NCI-H524 (cell line): Measurements from ENCODE around the gene SLC25A33.
"Not testable (repeated sequence)": the region's sequence is repeated elsewhere in the genome, so short reads cannot be mapped to it uniquely, and the experiment has no call there.

Source experiments
- DNase-seq, 2 experiments: peaks; one replicate each; lab custom pipeline; 2025; lab: John Stamatoyannopoulos, UW

SLC25A33 gene

GRCh38 chr1:9539829-9540550 is 725 bp downstream of the SLC25A33 start:
- DNase-seq, result peak; percentile 15 to 39

GRCh38 chr1:9542430-9542829 is 3.2 kb downstream of the SLC25A33 start:
- no peak for DNase-seq

- no peak for DNase-seq
Observed at GRCh38 chr1:9544926-9545325, 5.7 kb downstream of the SLC25A33 start.

GRCh38 chr1:9549955-9550546 is 10.8 kb downstream of the SLC25A33 start:
- no peak for DNase-seq

- DNase-seq, result no peak
Observed at GRCh38 chr1:9551984-9552383, 12.7 kb downstream of the SLC25A33 start.

GRCh38 chr1:9553736-9554144 is 14.5 kb downstream of the SLC25A33 start:
- no peak for DNase-seq

- DNase-seq, result no peak
Observed at GRCh38 chr1:9555942-9556341, 16.7 kb downstream of the SLC25A33 start.

- no peak for DNase-seq
Observed at GRCh38 chr1:9557624-9558023, 18.4 kb downstream of the SLC25A33 start.

- no peak for DNase-seq
Observed at GRCh38 chr1:9558271-9558945, 19.1 kb downstream of the SLC25A33 start.

- no peak for DNase-seq
Observed at GRCh38 chr1:9558946-9559545, 19.8 kb downstream of the SLC25A33 start.

GRCh38 chr1:9559673-9560072 is 20.4 kb downstream of the SLC25A33 start:
- DNase-seq, result no peak

GRCh38 chr1:9560090-9560489 is 20.8 kb downstream of the SLC25A33 start:
- DNase-seq, result not testable (repeated sequence)

GRCh38 chr1:9561429-9561828 is 22.2 kb downstream of the SLC25A33 start:
- DNase-seq, result peak; percentile 38 to 84

GRCh38 chr1:9569267-9569666 is 30.0 kb downstream of the SLC25A33 start:
- DNase-seq, result no peak

GRCh38 chr1:9570886-9571529 is 31.7 kb downstream of the SLC25A33 start:
- DNase-seq, result not testable (repeated sequence)

GRCh38 chr1:9573723-9574122 is 34.5 kb downstream of the SLC25A33 start:
- no peak for DNase-seq

GRCh38 chr1:9575486-9575885 is 36.2 kb downstream of the SLC25A33 start:
- DNase-seq, result no peak

GRCh38 chr1:9576903-9577302 is 37.6 kb downstream of the SLC25A33 start:
- no peak for DNase-seq

- DNase-seq, result no peak
Observed at GRCh38 chr1:9577423-9577822, 38.2 kb downstream of the SLC25A33 start.

- DNase-seq, result no peak
Observed at GRCh38 chr1:9580942-9581341, 41.7 kb downstream of the SLC25A33 start.

- DNase-seq, result no peak
Observed at GRCh38 chr1:9586147-9586766, 47.0 kb downstream of the SLC25A33 start.
